NCI-H1930 (cell line): ENCODE results near the gene KRT33B.
"Not testable (repeated sequence)": the region's sequence is repeated elsewhere in the genome, so short reads cannot be mapped to it uniquely, and the experiment has no call there.

Experiments
- DNase-seq, 2 experiments: peaks; one replicate each; lab custom pipeline; 2025; lab: John Stamatoyannopoulos, UW

Gene KRT33B

GRCh38 chr17:41369713-41370112 is at the start of gene KRT33B:
KRT33B (minus strand) TSS chr17:41369813; CDS start chr17:41369750, 63 bp downstream.
- DNase-seq = no peak

- DNase-seq = no peak
Observed at GRCh38 chr17:41418116-41418860, 48.7 kb upstream of the KRT33B start.

- DNase-seq = no peak
Observed at GRCh38 chr17:41417576-41418015, 48.0 kb upstream of the KRT33B start.

GRCh38 chr17:41417127-41417526 is 47.5 kb upstream of the KRT33B start:
- DNase-seq = no peak

GRCh38 chr17:41416479-41416878 is 46.9 kb upstream of the KRT33B start:
- no peak for DNase-seq

GRCh38 chr17:41415833-41416335 is 46.3 kb upstream of the KRT33B start:
- no peak for DNase-seq

GRCh38 chr17:41415411-41415810 is 45.8 kb upstream of the KRT33B start:
- no peak for DNase-seq

- no peak for DNase-seq
Observed at GRCh38 chr17:41413982-41414381, 44.4 kb upstream of the KRT33B start.

GRCh38 chr17:41413353-41413957 is 43.8 kb upstream of the KRT33B start:
- DNase-seq = no peak

GRCh38 chr17:41411072-41411840 is 41.6 kb upstream of the KRT33B start:
- no peak for DNase-seq

- no peak for DNase-seq
Observed at GRCh38 chr17:41407226-41407625, 37.6 kb upstream of the KRT33B start.

GRCh38 chr17:41406205-41406604 is 36.6 kb upstream of the KRT33B start:
- DNase-seq = no peak

GRCh38 chr17:41404024-41404671 is 34.5 kb upstream of the KRT33B start:
- DNase-seq = no peak

GRCh38 chr17:41403404-41404023 is 33.9 kb upstream of the KRT33B start:
- DNase-seq = no peak

GRCh38 chr17:41402161-41402560 is 32.5 kb upstream of the KRT33B start:
- DNase-seq = no peak

- DNase-seq = no peak
Observed at GRCh38 chr17:41396996-41397660, 27.5 kb upstream of the KRT33B start, which contains the start of gene KRT31. KRT31 (minus strand) TSS chr17:41397608; CDS start chr17:41397539, 69 bp downstream.

GRCh38 chr17:41396340-41396739 is 26.7 kb upstream of the KRT33B start:
- DNase-seq = no peak

GRCh38 chr17:41395611-41396010 is 26.0 kb upstream of the KRT33B start:
- DNase-seq = no peak

- DNase-seq = not testable (repeated sequence)
Observed at GRCh38 chr17:41395044-41395443, 25.4 kb upstream of the KRT33B start.

- no peak for DNase-seq
Observed at GRCh38 chr17:41394254-41394996, 24.8 kb upstream of the KRT33B start.
